Stimulated activated naive CD8-positive, alpha-beta T cell treated with anti-CD3 and anti-CD28 coated beads, Interleukin-15, amount 100 ng/mL, for 72 hours (primary cell): ENCODE measurements around the gene KLK13.

Experiments
- ATAC-seq: fragments of 150-1000 bp; cut with Tn5 transposase; 2 replicates; pipeline ENCODE4 v1.10.0; 2021; ENCODE audit warnings: mild to moderate bottlenecking, moderate library complexity
- DNase-seq, 2 donors: peaks; one replicate each; pipeline ENCODE4 v3.0.0; 2021 to 2022
- H3K27ac Mint-ChIP-seq, 2 donors: one replicate each; pipeline ENCODE4 v1.8.0; 2022; ENCODE audit warnings: mild to moderate bottlenecking in 2 of 2, mixed read lengths in 2 of 2, moderate library complexity in 2 of 2
- H3K27me3 Mint-ChIP-seq: one replicate; pipeline ENCODE4 v1.8.0; 2022; ENCODE audit warnings: mixed read lengths
- H3K4me1 Mint-ChIP-seq: one replicate; pipeline ENCODE4 v1.8.0; 2022; ENCODE audit warnings: mild to moderate bottlenecking, mixed read lengths
- H3K4me3 Mint-ChIP-seq, 2 donors: one replicate each; pipeline ENCODE4 v1.8.0; 2022; ENCODE audit warnings: mild to moderate bottlenecking in 2 of 2, mixed read lengths in 2 of 2, moderate library complexity in 1 of 2
- H3K9me3 Mint-ChIP-seq, 2 donors: one replicate each; pipeline ENCODE4 v1.8.0; 2022; ENCODE audit warnings: mixed read lengths in 2 of 2

Gene KLK13

DNA sequence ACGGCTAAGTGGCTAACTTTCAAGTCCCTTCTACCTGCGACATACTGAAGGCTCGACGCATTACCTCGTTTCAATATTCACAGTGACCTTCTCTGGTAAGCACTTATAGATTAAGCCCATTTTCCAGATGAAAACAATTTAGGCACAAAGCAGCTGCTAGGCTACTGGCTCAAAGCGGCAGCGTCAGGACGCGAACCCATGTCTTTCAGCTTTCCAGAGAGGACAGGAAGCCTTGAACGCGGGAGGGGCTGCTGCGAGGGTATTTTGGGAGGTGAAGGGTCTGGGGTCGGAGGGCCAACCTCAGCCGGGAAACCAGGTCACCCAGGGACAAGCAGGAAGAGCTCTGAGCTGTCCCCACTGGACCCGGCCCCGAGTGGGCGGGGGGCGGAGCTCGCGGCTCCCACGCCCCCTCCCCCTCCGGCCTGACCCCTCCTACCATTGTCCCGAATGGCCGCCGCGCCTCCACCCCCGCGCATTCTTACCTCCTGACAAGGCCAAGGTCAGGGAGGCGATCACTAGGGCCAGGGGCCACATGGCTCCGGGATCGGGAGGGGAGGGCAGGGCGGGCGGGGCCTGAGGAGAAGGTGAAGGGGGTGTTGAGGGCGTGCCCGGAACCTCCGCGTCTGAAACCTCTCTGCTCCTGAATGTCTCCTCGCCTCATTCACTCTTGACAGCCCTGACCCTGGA lies at the start of gene KLK13:
Gene KLK13 (minus strand): TSS at position 559 of the 687 bp plus-strand sequence. CDS start 25 bp downstream, at position 534.
- Mint-ChIP-seq H3K9me3 (peaks cover 5 to 10% of the 10 kb centered on the region in 2 donors), H3K4me3 (peak within 1 kb of the TSS; percentile 54 to 59), H3K27me3 (peaks cover 55% of the 10 kb centered on the region), H3K27ac (no peak within 1 kb of the TSS), H3K4me1 (no peaks in the 10 kb centered on the region)
- ATAC-seq (no peak), DNase-seq (no peak)

- Mint-ChIP-seq H3K4me3 (peak overlapping the region in 1 of 2 donors; percentile 26), H3K9me3 (no peaks in the 10 kb centered on the region), H3K4me1 (no peaks in the 10 kb centered on the region), H3K27me3 (no peaks in the 10 kb centered on the region), H3K27ac (peak overlapping the region in 1 of 2 donors; percentile 44)
- ATAC-seq (peak; percentile 96), DNase-seq (peak in 1 of 2 donors; percentile 48)
Observed at GRCh38 chr19:51114087-51114729, 49.3 kb upstream of the KLK13 start.

DNA sequence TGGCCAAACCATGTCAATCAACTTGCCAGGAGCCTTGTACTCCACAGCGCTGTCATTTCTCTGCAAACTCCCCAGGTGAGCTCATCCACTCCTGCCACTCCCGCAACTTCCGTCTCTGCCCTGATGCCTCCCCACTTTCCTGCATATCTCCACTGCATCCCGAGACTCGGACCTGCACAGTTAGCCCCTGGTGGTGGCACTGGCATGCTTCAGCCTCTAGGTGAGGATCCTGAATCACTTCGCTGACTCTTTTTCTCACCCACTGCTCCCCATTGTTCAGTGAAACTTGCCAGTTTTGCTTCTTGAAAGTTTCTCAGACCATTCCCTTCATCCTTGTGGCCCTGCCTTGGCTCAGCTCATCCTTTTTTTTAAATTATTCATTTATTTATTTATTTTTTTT lies 46.7 kb upstream of the KLK13 start:
- no peak for DNase-seq
- no peak for ATAC-seq
- H3K9me3 Mint-ChIP-seq, result no peaks in the 10 kb centered on the region
- H3K27ac Mint-ChIP-seq, result no peak overlapping the region
- peaks cover 21% of the 10 kb centered on the region for H3K4me1 Mint-ChIP-seq
- no peak overlapping the region for H3K4me3 Mint-ChIP-seq
- no peaks in the 10 kb centered on the region for H3K27me3 Mint-ChIP-seq

- H3K9me3 Mint-ChIP-seq, result no peaks in the 10 kb centered on the region
- no peak overlapping the region for H3K27ac Mint-ChIP-seq
- no peaks in the 10 kb centered on the region for H3K27me3 Mint-ChIP-seq
- H3K4me3 Mint-ChIP-seq, result no peak overlapping the region
- ATAC-seq (no peak), DNase-seq (no peak)
- peaks cover 29% of the 10 kb centered on the region for H3K4me1 Mint-ChIP-seq
Observed at GRCh38 chr19:51110666-51110971, 45.7 kb upstream of the KLK13 start.

DNA sequence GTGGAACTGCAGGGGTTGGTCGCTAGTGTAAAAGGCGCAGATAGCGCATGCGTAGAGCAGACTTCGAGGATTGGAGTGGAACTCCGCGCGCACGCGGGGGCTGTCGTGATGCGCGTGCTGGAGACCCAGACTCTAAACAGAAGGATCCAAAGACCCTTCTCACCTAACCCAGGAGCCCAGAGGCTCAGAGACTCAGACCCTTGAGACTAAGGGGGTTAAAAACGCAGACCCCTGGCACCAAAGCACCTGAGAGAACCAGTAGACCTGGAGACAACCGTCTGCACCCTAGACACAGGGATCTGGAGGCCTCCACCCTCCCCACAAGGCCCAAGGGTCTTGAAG lies 43.9 kb upstream of the KLK13 start:
- H3K27me3 Mint-ChIP-seq, result no peaks in the 10 kb centered on the region
- peaks cover 44% of the 10 kb centered on the region for H3K4me1 Mint-ChIP-seq
- H3K4me3 Mint-ChIP-seq, result peak overlapping the region; percentile 88 to 96
- no peaks in the 10 kb centered on the region for H3K9me3 Mint-ChIP-seq
- DNase-seq (no peak), ATAC-seq (peak; percentile 41)
- H3K27ac Mint-ChIP-seq, result peak overlapping the region; percentile 95 to 97

- ATAC-seq (peak; percentile 98), DNase-seq (peak; percentile 97 to 99)
- Mint-ChIP-seq H3K4me3 (peak within 1 kb of the TSS; percentile 88 to 96), H3K4me1 (peaks cover 50% of the 10 kb centered on the region), H3K27ac (peak within 1 kb of the TSS; percentile 95 to 97), H3K9me3 (no peaks in the 10 kb centered on the region), H3K27me3 (no peaks in the 10 kb centered on the region)
Observed at GRCh38 chr19:51108066-51108804, 43.3 kb upstream of the KLK13 start, which contains the start of gene CTU1. Gene CTU1 (minus strand): TSS chr19:51108409. CDS start chr19:51104569, 3,840 bp downstream.

DNA sequence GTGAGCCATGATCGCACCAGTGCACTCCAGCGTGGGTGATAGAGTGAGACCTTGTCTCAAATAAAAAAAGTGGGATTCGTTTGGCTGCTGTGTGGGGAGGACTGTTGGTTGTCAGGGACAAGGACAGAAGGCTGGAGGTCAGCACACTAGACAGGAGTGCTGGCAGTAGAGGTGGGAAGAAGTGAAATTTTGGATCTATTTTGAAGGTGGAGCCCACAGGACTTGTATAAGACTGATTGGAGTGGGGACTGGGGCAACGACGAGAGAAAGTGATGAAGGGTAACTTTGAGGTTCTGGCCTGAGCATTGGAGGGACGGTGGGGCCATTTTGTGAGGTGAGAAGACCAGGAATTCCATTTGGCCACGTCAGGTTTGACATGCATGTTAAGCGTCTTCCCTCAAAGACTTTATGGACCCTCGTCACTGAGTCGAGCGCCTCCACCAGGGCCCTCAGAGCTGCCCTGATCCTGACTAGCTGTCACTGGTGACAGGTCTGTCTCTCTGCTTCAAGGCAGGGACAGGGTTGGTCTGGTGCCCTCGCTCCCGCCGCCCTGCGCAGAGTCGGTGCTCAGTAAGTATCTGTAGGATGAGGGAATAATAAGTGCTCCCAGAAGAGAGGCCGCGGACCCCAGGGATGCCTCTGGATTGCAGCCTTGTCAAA lies 42.6 kb upstream of the KLK13 start:
- Mint-ChIP-seq H3K27ac (peak overlapping the region; percentile 94 to 95), H3K9me3 (no peaks in the 10 kb centered on the region)

GRCh38 chr19:51103926-51104341 lies 39.0 kb upstream of the KLK13 start:
- H3K27ac Mint-ChIP-seq, result no peak overlapping the region
- H3K4me1 Mint-ChIP-seq, result peaks cover 61% of the 10 kb centered on the region
- ATAC-seq, result no peak
- H3K27me3 Mint-ChIP-seq, result no peaks in the 10 kb centered on the region
- DNase-seq, result no peak
- H3K4me3 Mint-ChIP-seq, result no peak overlapping the region
- H3K9me3 Mint-ChIP-seq, result no peaks in the 10 kb centered on the region

More for the DNA sequence above, 42.6 kb upstream of the KLK13 start:
- H3K4me3 Mint-ChIP-seq, result peak overlapping the region; percentile 88 to 96
- H3K27me3 Mint-ChIP-seq, result no peaks in the 10 kb centered on the region
- H3K4me1 Mint-ChIP-seq, result peaks cover 51% of the 10 kb centered on the region
- DNase-seq (peak in 1 of 2 donors; percentile 42), ATAC-seq (peak; percentile 29)

GRCh38 chr19:51102991-51103390 lies 38.1 kb upstream of the KLK13 start:
- peak overlapping the region in 1 of 2 donors; percentile 91 for H3K27ac Mint-ChIP-seq
- ATAC-seq (no peak), DNase-seq (no peak)
- H3K27me3 Mint-ChIP-seq, result no peaks in the 10 kb centered on the region
- no peaks in the 10 kb centered on the region for H3K9me3 Mint-ChIP-seq
- H3K4me1 Mint-ChIP-seq, result peaks cover 53% of the 10 kb centered on the region
- H3K4me3 Mint-ChIP-seq, result no peak overlapping the region

- DNase-seq (no peak), ATAC-seq (no peak)
- H3K4me1 Mint-ChIP-seq, result peaks cover 55% of the 10 kb centered on the region
- no peaks in the 10 kb centered on the region for H3K27me3 Mint-ChIP-seq
- no peak overlapping the region for H3K4me3 Mint-ChIP-seq
- no peak overlapping the region for H3K27ac Mint-ChIP-seq
- H3K9me3 Mint-ChIP-seq, result no peaks in the 10 kb centered on the region
Observed at GRCh38 chr19:51101171-51101865, 36.4 kb upstream of the KLK13 start.

- ATAC-seq (no peak), DNase-seq (no peak)
- Mint-ChIP-seq H3K27ac (peak overlapping the region in 1 of 2 donors; percentile 86), H3K27me3 (no peaks in the 10 kb centered on the region), H3K4me3 (no peak overlapping the region), H3K4me1 (peaks cover 48% of the 10 kb centered on the region), H3K9me3 (no peaks in the 10 kb centered on the region)
Observed at GRCh38 chr19:51100601-51101000, 35.7 kb upstream of the KLK13 start.

- H3K4me1 Mint-ChIP-seq, result peaks cover 41% of the 10 kb centered on the region
- peak overlapping the region; percentile 19 to 63 for H3K4me3 Mint-ChIP-seq
- no peak overlapping the region for H3K27ac Mint-ChIP-seq
Observed at GRCh38 chr19:51099047-51099382, 34.1 kb upstream of the KLK13 start.

GRCh38 chr19:51098365-51099046 lies 33.6 kb upstream of the KLK13 start:
- no peaks in the 10 kb centered on the region for H3K27me3 Mint-ChIP-seq
- peak overlapping the region in 1 of 2 donors; percentile 63 for H3K4me3 Mint-ChIP-seq
- no peak for DNase-seq

More at GRCh38 chr19:51099047-51099382, 34.1 kb upstream of the KLK13 start:
- no peaks in the 10 kb centered on the region for H3K27me3 Mint-ChIP-seq
- DNase-seq, result no peak
- ATAC-seq, result no peak
- H3K9me3 Mint-ChIP-seq, result no peaks in the 10 kb centered on the region

GRCh38 chr19:51097796-51098195 lies 32.9 kb upstream of the KLK13 start:
- DNase-seq (no peak), ATAC-seq (no peak)
- H3K9me3 Mint-ChIP-seq, result no peaks in the 10 kb centered on the region
- H3K27me3 Mint-ChIP-seq, result no peaks in the 10 kb centered on the region
- peak overlapping the region in 1 of 2 donors; percentile 29 for H3K27ac Mint-ChIP-seq
- H3K4me1 Mint-ChIP-seq, result peaks cover 37% of the 10 kb centered on the region
- no peak overlapping the region for H3K4me3 Mint-ChIP-seq

More at GRCh38 chr19:51098365-51099046, 33.6 kb upstream of the KLK13 start:
- ATAC-seq, result peak; percentile 70
- Mint-ChIP-seq H3K4me1 (peaks cover 41% of the 10 kb centered on the region), H3K27ac (no peak overlapping the region), H3K9me3 (no peaks in the 10 kb centered on the region)
